ENCODE measurements around the gene PTGES.

PTGES gene

DNA sequence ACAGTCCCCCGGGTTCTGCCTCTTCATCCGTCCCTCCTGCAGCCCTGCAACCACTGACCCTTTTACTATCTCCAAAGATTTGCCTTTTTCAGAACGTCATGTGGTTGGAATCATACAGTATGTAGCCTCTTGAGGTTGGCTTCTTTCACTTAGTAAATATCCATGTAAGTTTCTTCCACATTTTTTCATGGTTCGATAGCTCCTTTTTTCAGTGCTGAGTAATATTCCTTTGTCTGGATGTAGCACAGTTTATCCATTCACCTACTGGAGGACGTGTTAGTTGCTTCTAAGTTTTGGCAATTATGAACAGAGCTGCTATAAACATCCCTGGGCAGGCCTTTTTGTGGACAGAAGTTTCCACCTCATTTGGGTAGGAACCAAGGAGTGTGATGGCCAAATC, 60.3 kb downstream of the PTGES start:
- Histone ChIP-seq H3K27ac (no peak overlapping the region), H3K4me3 (ENCODE audit: low read depth in 1 of 2, low read length in 1 of 2) (no peak overlapping the region), H3K36me3 (no peaks in the 10 kb centered on the region), H3K9me3 (no peaks in the 10 kb centered on the region), H3K27me3 (peaks cover 59% of the 10 kb centered on the region), H3K4me1 (ENCODE audit: control insufficient read depth in 1 of 2, insufficient read depth in 1 of 2, low read depth in 1 of 2, low read length in 1 of 2) (no peaks in the 10 kb centered on the region)
- TF ChIP-seq CTCF (IDR thresholded peaks at IDR 0.05) = no peak
